ENCODE data around the gene GPBAR1. TPM values are rescaled to one million over a fixed set of nuclear protein-coding genes. Genes with fewer than 3 reads are reported as not detected.
A peak's percentile ranks its signal among the peaks of the same experiment; 100 is the strongest.

The GPBAR1 gene
- total RNA-seq, 1 experiment from 2014 or later: 0.29 TPM

- H3K36me3 Mint-ChIP-seq (ENCODE audit: insufficient read depth, unreplicated experiment): peaks cover 99% of the 10 kb centered on the region
- no peak for TF ChIP-seq CTCF (IDR thresholded peaks at IDR 0.05; ENCODE audit: insufficient read depth in 1 of 2, low read depth in 1 of 2, low read length in 1 of 2, severe bottlenecking in 1 of 2, unreplicated experiment in 1 of 2)
These were observed 25.8 kb upstream of the GPBAR1 start for GRCh38 chr2:218235017-218235416.

GRCh38 chr2:218236829-218237228 lies 24.0 kb upstream of the GPBAR1 start:
- DNase-seq: no peak
- no peak for TF ChIP-seq CTCF (IDR thresholded peaks at IDR 0.05; ENCODE audit: insufficient read depth in 1 of 2, low read depth in 1 of 2, low read length in 1 of 2, severe bottlenecking in 1 of 2, unreplicated experiment in 1 of 2)
- Histone ChIP-seq H3K9me3 (no peaks in the 10 kb centered on the region), H3K27me3 (replicated peaks; ENCODE audit: control insufficient read depth, insufficient read depth, low read length) (no peaks in the 10 kb centered on the region), H3K36me3 (ENCODE audit: control insufficient read depth, insufficient read depth, low read length) (peaks cover 1% of the 10 kb centered on the region; the same call in 1 of the 2 replicates), H3K4me3 (ENCODE audit: low read depth, low read length) (no peak overlapping the region), H3K4me1 (peaks cover 16% of the 10 kb centered on the region)
- BruUV-seq (replicated peaks): no TSS peak
- no peak overlapping the region for H3K4me3 Mint-ChIP-seq (ENCODE audit: unreplicated experiment)
- H3K4me1 Mint-ChIP-seq (ENCODE audit: low read depth, unreplicated experiment): peaks cover 19% of the 10 kb centered on the region
- intact Hi-C loops (cut with micrococcal nuclease; ENCODE audit: unreplicated experiment): no loop called here
- peaks cover 99% of the 10 kb centered on the region for H3K36me3 Mint-ChIP-seq (ENCODE audit: insufficient read depth, unreplicated experiment)
- H3K27ac Mint-ChIP-seq (ENCODE audit: unreplicated experiment): no peak overlapping the region
- no peaks in the 10 kb centered on the region for H3K27me3 Mint-ChIP-seq (ENCODE audit: insufficient read depth, unreplicated experiment)
- no peaks in the 10 kb centered on the region for H3K9me3 Mint-ChIP-seq (ENCODE audit: unreplicated experiment)
- ChIA-PET CTCF (no interaction called here), POLR2A (no interaction called here)

More at GRCh38 chr2:218235017-218235416, 25.8 kb upstream of the GPBAR1 start:
- intact Hi-C loops (cut with micrococcal nuclease; ENCODE audit: unreplicated experiment): no loop called here
- H3K27me3 Mint-ChIP-seq (ENCODE audit: insufficient read depth, unreplicated experiment): no peaks in the 10 kb centered on the region
- no peaks in the 10 kb centered on the region for H3K9me3 ChIP-seq
- peak overlapping the region; percentile 49 for H3K27ac Mint-ChIP-seq (ENCODE audit: unreplicated experiment)
- BruUV-seq (replicated peaks): no TSS peak
- no peaks in the 10 kb centered on the region for H3K27me3 ChIP-seq (replicated peaks; ENCODE audit: control insufficient read depth, insufficient read depth, low read length)
- no peak overlapping the region for H3K4me3 Mint-ChIP-seq (ENCODE audit: unreplicated experiment)
- POLR2A ChIA-PET: no interaction called here
- DNase-seq: no peak
- H3K36me3 ChIP-seq (ENCODE audit: control insufficient read depth, insufficient read depth, low read length): peaks cover 1% of the 10 kb centered on the region; the same call in 1 of the 2 replicates
- peaks cover 33% of the 10 kb centered on the region for H3K4me1 ChIP-seq
- H3K4me1 Mint-ChIP-seq (ENCODE audit: low read depth, unreplicated experiment): peaks cover 30% of the 10 kb centered on the region
- no peak overlapping the region for H3K4me3 ChIP-seq (ENCODE audit: low read depth, low read length)
- H3K9me3 Mint-ChIP-seq (ENCODE audit: unreplicated experiment): no peaks in the 10 kb centered on the region
- CTCF ChIA-PET: interaction anchor here (1.1 kb wide), 1 partner anchor 8 kb away, joined by 3 read pairs; no protein-coding TSS in a partner anchor

DNA sequence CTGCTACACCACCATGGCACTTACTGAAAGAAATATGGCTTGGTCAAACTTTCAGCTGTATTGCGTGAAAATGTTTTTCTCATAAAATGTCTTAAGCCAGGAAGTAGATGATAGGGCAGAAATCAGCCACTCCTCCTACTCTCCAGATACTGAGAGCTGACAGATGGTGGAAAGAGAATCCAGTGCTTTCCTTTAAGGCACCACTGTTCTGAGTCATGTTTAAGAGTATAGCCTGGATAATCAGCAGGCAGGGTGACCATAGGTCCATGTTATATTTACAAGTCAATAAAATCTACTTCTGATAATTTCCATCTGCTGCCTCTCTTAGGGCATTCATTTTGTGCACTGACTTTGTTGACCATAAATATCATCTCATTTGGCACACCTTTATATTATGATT lies 21.9 kb upstream of the GPBAR1 start:
- Mint-ChIP-seq H3K36me3 (ENCODE audit: insufficient read depth, unreplicated experiment) (peaks cover 98% of the 10 kb centered on the region), H3K27me3 (ENCODE audit: insufficient read depth, unreplicated experiment) (no peaks in the 10 kb centered on the region), H3K4me3 (ENCODE audit: unreplicated experiment) (no peak overlapping the region), H3K9me3 (ENCODE audit: unreplicated experiment) (no peaks in the 10 kb centered on the region), H3K27ac (ENCODE audit: unreplicated experiment) (no peak overlapping the region), H3K4me1 (ENCODE audit: low read depth, unreplicated experiment) (peaks cover 10% of the 10 kb centered on the region)
- H3K9me3 ChIP-seq: no peaks in the 10 kb centered on the region
- H3K4me1 ChIP-seq: peaks cover 10% of the 10 kb centered on the region
- BruUV-seq (replicated peaks): no TSS peak
- H3K36me3 ChIP-seq (ENCODE audit: control insufficient read depth, insufficient read depth, low read length): no peaks in the 10 kb centered on the region; the same call in none of the 2 replicates
- no peak overlapping the region for H3K4me3 ChIP-seq (ENCODE audit: low read depth, low read length)
- intact Hi-C loops (cut with micrococcal nuclease; ENCODE audit: unreplicated experiment): no loop called here
- no peaks in the 10 kb centered on the region for H3K27me3 ChIP-seq (replicated peaks; ENCODE audit: control insufficient read depth, insufficient read depth, low read length)
- no peak for DNase-seq
- POLR2A ChIA-PET: interaction anchor here (0.9 kb wide), 1 partner anchor 14 kb away, joined by 3 read pairs; no protein-coding TSS in a partner anchor
- CTCF ChIA-PET: interaction anchor here (0.7 kb wide), 1 partner anchor 31 kb away, joined by 5 read pairs; no protein-coding TSS in a partner anchor
- TF ChIP-seq CTCF (IDR thresholded peaks at IDR 0.05; ENCODE audit: insufficient read depth in 1 of 2, low read depth in 1 of 2, low read length in 1 of 2, severe bottlenecking in 1 of 2, unreplicated experiment in 1 of 2): no peak
